WTC11 (cell line): ENCODE results near the gene CNTNAP2.

Source experiments
- CREB1 ChIP-seq: sonication (generic); formaldehyde crosslinking; IDR thresholded peaks from 2 replicates; pipeline ENCODE4 v1.8.0; 2023; ENCODE audit warnings: mild to moderate bottlenecking, missing genetic modification reagents
- CTCF ChIP-seq: fragments of 200-600 bp; IDR thresholded peaks from 2 replicates; pipeline ENCODE4 v1.8.0; 2022; ENCODE audit warnings: antibody characterized with exemption
- FOXK1 ChIP-seq: sonication (generic); formaldehyde crosslinking; IDR thresholded peaks from 2 replicates; pipeline ENCODE4 v1.8.0; 2022; ENCODE audit warnings: mild to moderate bottlenecking, moderate library complexity, missing genetic modification reagents
- GTF2I ChIP-seq: fragments of 250-450 bp; sonication (Bioruptor Pico); conservative IDR thresholded peaks from 2 replicates; pipeline ENCODE4 v1.4.0; 2021; ENCODE audit warnings: mild to moderate bottlenecking
- RELA ChIP-seq: sonication (generic); formaldehyde crosslinking; IDR thresholded peaks from 2 replicates; pipeline ENCODE4 v1.8.1; 2022; ENCODE audit warnings: missing genetic modification reagents, mild to moderate bottlenecking, borderline replicate concordance
- SMAD3 ChIP-seq: sonication (generic); formaldehyde crosslinking; IDR thresholded peaks from 2 replicates; pipeline ENCODE4 v1.8.0; 2022; ENCODE audit warnings: missing genetic modification reagents, mild to moderate bottlenecking, borderline replicate concordance
- SP1 ChIP-seq: sonication (generic); formaldehyde crosslinking; conservative IDR thresholded peaks from 2 replicates; pipeline ENCODE4 v1.8.1; 2022; ENCODE audit warnings: missing genetic modification reagents
- TCF7 ChIP-seq: sonication (generic); formaldehyde crosslinking; IDR thresholded peaks from 2 replicates; pipeline ENCODE4 v1.8.0; 2022; ENCODE audit warnings: mild to moderate bottlenecking, low read depth, missing genetic modification reagents, moderate library complexity
- ZNF532 ChIP-seq: fragments of 250-450 bp; sonication (Bioruptor Pico); IDR thresholded peaks from 2 replicates; pipeline ENCODE4 v1.9.0; 2021; ENCODE audit warnings: mild to moderate bottlenecking, borderline replicate concordance
- TF ChIP-seq, protein P1 (sequence below): sonication (generic); formaldehyde crosslinking; IDR thresholded peaks from 2 replicates; pipeline ENCODE4 v1.8.1; 2023; ENCODE audit warnings: mild to moderate bottlenecking, missing genetic modification reagents, moderate library complexity
- TF ChIP-seq, protein P2 (sequence below): sonication (generic); formaldehyde crosslinking; IDR thresholded peaks from 2 replicates; pipeline ENCODE4 v1.8.1; 2023; ENCODE audit warnings: mild to moderate bottlenecking, missing genetic modification reagents
- TF ChIP-seq, protein P3 (sequence below): sonication (generic); formaldehyde crosslinking; IDR thresholded peaks from 2 replicates; pipeline ENCODE4 v1.8.0; 2022; ENCODE audit warnings: mild to moderate bottlenecking, missing genetic modification reagents

DNA sequence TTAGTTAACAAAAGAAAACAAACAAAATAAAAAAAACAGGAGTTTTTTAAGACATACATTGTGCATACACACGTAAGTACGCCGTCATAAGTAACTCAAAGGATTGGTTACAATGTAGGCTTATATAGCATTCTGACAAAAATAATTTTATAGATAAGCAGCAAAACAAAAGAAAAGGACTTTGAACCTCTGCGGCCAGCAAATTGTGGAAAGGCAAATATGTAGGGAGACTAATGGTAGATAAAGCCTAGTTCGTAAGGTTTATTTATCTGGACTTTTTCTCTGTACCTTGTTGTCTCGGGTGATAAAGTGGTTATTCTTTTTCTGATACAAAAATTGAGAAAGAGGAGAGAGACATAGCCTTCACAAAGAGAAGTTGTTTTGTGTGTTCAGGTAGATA lies 891.9 kb downstream of the CNTNAP2 start:
- TF ChIP-seq CTCF (no peak), SP1 (CRISPR knock-in tag) (no peak), GTF2I (CRISPR knock-in tag) (no peak), RELA (CRISPR knock-in tag) (no peak), CREB1 (CRISPR knock-in tag) (no peak), FOXK1 (CRISPR knock-in tag) (no peak), TCF7 (CRISPR knock-in tag) (no peak), SMAD3 (CRISPR knock-in tag) (no peak), ZNF532 (no peak)
- TF ChIP-seq, protein P1, sequence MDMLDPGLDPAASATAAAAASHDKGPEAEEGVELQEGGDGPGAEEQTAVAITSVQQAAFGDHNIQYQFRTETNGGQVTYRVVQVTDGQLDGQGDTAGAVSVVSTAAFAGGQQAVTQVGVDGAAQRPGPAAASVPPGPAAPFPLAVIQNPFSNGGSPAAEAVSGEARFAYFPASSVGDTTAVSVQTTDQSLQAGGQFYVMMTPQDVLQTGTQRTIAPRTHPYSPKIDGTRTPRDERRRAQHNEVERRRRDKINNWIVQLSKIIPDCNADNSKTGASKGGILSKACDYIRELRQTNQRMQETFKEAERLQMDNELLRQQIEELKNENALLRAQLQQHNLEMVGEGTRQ (CRISPR knock-in tag) = no peak
- TF ChIP-seq, protein P2, sequence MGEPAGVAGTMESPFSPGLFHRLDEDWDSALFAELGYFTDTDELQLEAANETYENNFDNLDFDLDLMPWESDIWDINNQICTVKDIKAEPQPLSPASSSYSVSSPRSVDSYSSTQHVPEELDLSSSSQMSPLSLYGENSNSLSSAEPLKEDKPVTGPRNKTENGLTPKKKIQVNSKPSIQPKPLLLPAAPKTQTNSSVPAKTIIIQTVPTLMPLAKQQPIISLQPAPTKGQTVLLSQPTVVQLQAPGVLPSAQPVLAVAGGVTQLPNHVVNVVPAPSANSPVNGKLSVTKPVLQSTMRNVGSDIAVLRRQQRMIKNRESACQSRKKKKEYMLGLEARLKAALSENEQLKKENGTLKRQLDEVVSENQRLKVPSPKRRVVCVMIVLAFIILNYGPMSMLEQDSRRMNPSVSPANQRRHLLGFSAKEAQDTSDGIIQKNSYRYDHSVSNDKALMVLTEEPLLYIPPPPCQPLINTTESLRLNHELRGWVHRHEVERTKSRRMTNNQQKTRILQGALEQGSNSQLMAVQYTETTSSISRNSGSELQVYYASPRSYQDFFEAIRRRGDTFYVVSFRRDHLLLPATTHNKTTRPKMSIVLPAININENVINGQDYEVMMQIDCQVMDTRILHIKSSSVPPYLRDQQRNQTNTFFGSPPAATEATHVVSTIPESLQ (CRISPR knock-in tag) = no peak
- TF ChIP-seq, protein P3, sequence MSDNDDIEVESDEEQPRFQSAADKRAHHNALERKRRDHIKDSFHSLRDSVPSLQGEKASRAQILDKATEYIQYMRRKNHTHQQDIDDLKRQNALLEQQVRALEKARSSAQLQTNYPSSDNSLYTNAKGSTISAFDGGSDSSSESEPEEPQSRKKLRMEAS (CRISPR knock-in tag) = no peak
